Trophoblast cell (in vitro differentiated cells and primary cell): ENCODE measurements around the gene AK5.
A peak's percentile ranks its signal among the peaks of the same experiment; 100 is the strongest.

Experiments
- DNase-seq, 2 donors: peaks; one replicate each; pipeline ENCODE4 v3.0.0-alpha.2; 2016
- H2AFZ ChIP-seq: 2 replicates; pipeline ENCODE4 v1.6.1; 2013; ENCODE audit warnings: low read length, moderate library complexity, mild to moderate bottlenecking; ENCODE audit not compliant: insufficient read depth, poor library complexity
- H2AK5ac ChIP-seq: 2 replicates; pipeline ENCODE4 v1.6.1; 2013; ENCODE audit warnings: mild to moderate bottlenecking, low read length
- H2BK120ac ChIP-seq: 2 replicates; pipeline ENCODE4 v1.6.1; 2013; ENCODE audit warnings: low read length, mild to moderate bottlenecking, moderate library complexity; ENCODE audit not compliant: insufficient read depth, poor library complexity
- H2BK12ac ChIP-seq: 2 replicates; pipeline ENCODE4 v1.6.1; 2013; ENCODE audit warnings: mild to moderate bottlenecking, low read length, moderate library complexity
- H2BK5ac ChIP-seq: 2 replicates; pipeline ENCODE4 v1.6.1; 2013; ENCODE audit warnings: low read length, low read depth, moderate library complexity, mild to moderate bottlenecking; ENCODE audit not compliant: poor library complexity
- H3K14ac ChIP-seq: 2 replicates; pipeline ENCODE4 v1.6.1; 2013; ENCODE audit warnings: mild to moderate bottlenecking, low read length
- H3K18ac ChIP-seq: 2 replicates; pipeline ENCODE4 v1.6.1; 2013; ENCODE audit warnings: mild to moderate bottlenecking, low read length
- H3K23ac ChIP-seq: 2 replicates; pipeline ENCODE4 v1.6.1; 2013; ENCODE audit warnings: low read length
- H3K27ac ChIP-seq: 2 replicates; pipeline ENCODE4 v1.5.1; 2013; ENCODE audit warnings: low read depth, mild to moderate bottlenecking, inconsistent platforms, low read length, moderate library complexity
- H3K27me3 ChIP-seq: 2 replicates; pipeline ENCODE4 v1.6.1; 2013; ENCODE audit warnings: inconsistent platforms, mild to moderate bottlenecking, low read length, moderate library complexity; ENCODE audit not compliant: insufficient read depth
- H3K36me3 ChIP-seq, 2 experiments: 1 replicate in 1 of 2; 2 replicates in 1 of 2; pipeline ENCODE4 v1.6.1; 2013; ENCODE audit warnings: low read length in 2 of 2, mild to moderate bottlenecking in 2 of 2, moderate library complexity in 1 of 2; ENCODE audit not compliant: insufficient read depth in 2 of 2, control insufficient read depth in 1 of 2
- H3K4ac ChIP-seq: 2 replicates; pipeline ENCODE4 v1.6.1; 2013; ENCODE audit warnings: low read depth, mild to moderate bottlenecking, low read length, moderate library complexity
- H3K4me1 ChIP-seq, 2 experiments: 1 replicate in 1 of 2; 2 replicates in 1 of 2; pipeline ENCODE4 v1.6.1; 2013; ENCODE audit warnings: low read length in 2 of 2, mild to moderate bottlenecking in 2 of 2, moderate library complexity in 1 of 2; ENCODE audit not compliant: insufficient read depth in 2 of 2, control insufficient read depth in 1 of 2
- H3K4me2 ChIP-seq: 2 replicates; pipeline ENCODE4 v1.6.1; 2013; ENCODE audit warnings: inconsistent platforms, mild to moderate bottlenecking, low read length, moderate library complexity
- H3K4me3 ChIP-seq: 2 replicates; pipeline ENCODE4 v1.5.1; 2013; ENCODE audit warnings: mild to moderate bottlenecking, low read depth, low read length, inconsistent platforms
- H3K79me1 ChIP-seq: one replicate; pipeline ENCODE4 v1.6.1; 2013; ENCODE audit warnings: low read length
- H3K79me2 ChIP-seq: 2 replicates; pipeline ENCODE4 v1.6.1; 2013; ENCODE audit warnings: low read length, mild to moderate bottlenecking; ENCODE audit not compliant: control insufficient read depth, insufficient read depth, poor library complexity
- H3K9ac ChIP-seq: 2 replicates; pipeline ENCODE4 v1.6.1; 2013; ENCODE audit warnings: mild to moderate bottlenecking, low read length
- H3K9me3 ChIP-seq: 2 replicates; pipeline ENCODE4 v1.6.1; 2013; ENCODE audit warnings: low read depth, mild to moderate bottlenecking, control low read depth, inconsistent platforms, low read length; ENCODE audit not compliant: insufficient read depth
- H4K12ac ChIP-seq: 2 replicates; pipeline ENCODE4 v1.6.1; 2013; ENCODE audit warnings: low read depth, mild to moderate bottlenecking, low read length, moderate library complexity
- H4K8ac ChIP-seq: 2 replicates; pipeline ENCODE4 v1.6.1; 2013; ENCODE audit warnings: low read depth, mild to moderate bottlenecking, low read length, moderate library complexity
- H4K91ac ChIP-seq: one replicate; pipeline ENCODE4 v1.6.1; 2013; ENCODE audit warnings: low read depth, mild to moderate bottlenecking, low read length, moderate library complexity
- WGBS: extraction: QIAGEN DNeasy Blood & Tissue Kit; methylation state at CpG from one replicate; pipeline ENCODE4 v1.1.7; 2013; ENCODE audit warnings: missing lambda C conversion rate; ENCODE audit not compliant: insufficient read length, insufficient coverage; ENCODE audit errors: extremely low coverage; 5-methylcytosine and 5-hydroxymethylcytosine counted together

Gene AK5

GRCh38 chr1:77473690-77474089, 191.9 kb downstream of the AK5 start:
- Histone ChIP-seq H3K4me3 (no peak overlapping the region), H2BK5ac (no peak overlapping the region), H3K27me3 (no peaks in the 10 kb centered on the region), H3K4ac (no peak overlapping the region), H3K23ac (no peak overlapping the region), H2BK120ac (no peak overlapping the region), H3K36me3 (no peaks in the 10 kb centered on the region), H3K9ac (no peak overlapping the region), H3K9me3 (no peaks in the 10 kb centered on the region), H2BK12ac (no peak overlapping the region), H3K4me1 (no peaks in the 10 kb centered on the region), H3K27ac (no peak overlapping the region), H2AFZ (no peak overlapping the region), H4K12ac (no peak overlapping the region), H3K79me1 (no peaks in the 10 kb centered on the region), H3K4me2 (no peak overlapping the region), H2AK5ac (no peak overlapping the region), H3K79me2 (no peaks in the 10 kb centered on the region), H3K14ac (no peak overlapping the region), H4K8ac (no peak overlapping the region), H4K91ac (no peak overlapping the region), H3K18ac (no peak overlapping the region)
- DNase-seq, result no peak
- no CpG with 5 or more reads among the region's 3 CpGs for WGBS

GRCh38 chr1:77475641-77476040, 193.8 kb downstream of the AK5 start:
- Histone ChIP-seq H3K79me1 (no peaks in the 10 kb centered on the region), H3K4ac (no peak overlapping the region), H3K79me2 (no peaks in the 10 kb centered on the region), H4K8ac (no peak overlapping the region), H2BK5ac (no peak overlapping the region), H2AK5ac (no peak overlapping the region), H3K9me3 (no peaks in the 10 kb centered on the region), H3K27me3 (no peaks in the 10 kb centered on the region), H2AFZ (no peak overlapping the region), H3K18ac (no peak overlapping the region), H4K91ac (no peak overlapping the region), H2BK120ac (no peak overlapping the region), H3K14ac (no peak overlapping the region), H3K36me3 (no peaks in the 10 kb centered on the region), H3K4me1 (no peaks in the 10 kb centered on the region), H3K23ac (no peak overlapping the region), H3K27ac (no peak overlapping the region), H4K12ac (no peak overlapping the region), H3K9ac (no peak overlapping the region), H3K4me3 (no peak overlapping the region), H2BK12ac (no peak overlapping the region), H3K4me2 (no peak overlapping the region)
- WGBS, result no CpG with 5 or more reads among the region's 1 CpG
- no peak for DNase-seq

- no peaks in the 10 kb centered on the region for H3K79me1 ChIP-seq
- no peak overlapping the region for H4K8ac ChIP-seq
- no peak overlapping the region for H2AFZ ChIP-seq
- no peaks in the 10 kb centered on the region for H3K79me2 ChIP-seq
- H2AK5ac ChIP-seq, result no peak overlapping the region
- no peak overlapping the region for H3K9ac ChIP-seq
- H3K27ac ChIP-seq, result no peak overlapping the region
- H3K36me3 ChIP-seq, result no peaks in the 10 kb centered on the region
- H3K9me3 ChIP-seq, result no peaks in the 10 kb centered on the region
- WGBS, result no CpG with 5 or more reads among the region's 7 CpGs
- H3K4ac ChIP-seq, result no peak overlapping the region
- H3K23ac ChIP-seq, result no peak overlapping the region
- no peak overlapping the region for H4K12ac ChIP-seq
- no peak overlapping the region for H4K91ac ChIP-seq
- no peak overlapping the region for H2BK12ac ChIP-seq
- no peaks in the 10 kb centered on the region for H3K4me1 ChIP-seq
- peak in 1 of 2 donors; percentile 7 for DNase-seq
- no peak overlapping the region for H3K4me3 ChIP-seq
- no peaks in the 10 kb centered on the region for H3K27me3 ChIP-seq
- no peak overlapping the region for H2BK5ac ChIP-seq
- no peak overlapping the region for H3K4me2 ChIP-seq
- H3K18ac ChIP-seq, result no peak overlapping the region
- H3K14ac ChIP-seq, result no peak overlapping the region
- H2BK120ac ChIP-seq, result no peak overlapping the region
Measured at GRCh38 chr1:77476475-77476874, 194.7 kb downstream of the AK5 start.

GRCh38 chr1:77484334-77484733, 202.5 kb downstream of the AK5 start:
- H3K4me1 ChIP-seq, result no peaks in the 10 kb centered on the region
- H2BK12ac ChIP-seq, result no peak overlapping the region
- H2AFZ ChIP-seq, result no peak overlapping the region
- no peak overlapping the region for H2AK5ac ChIP-seq
- no peaks in the 10 kb centered on the region for H3K9me3 ChIP-seq
- H2BK5ac ChIP-seq, result no peak overlapping the region
- no peak overlapping the region for H4K91ac ChIP-seq
- no CpG with 5 or more reads among the region's 1 CpG for WGBS
- H3K18ac ChIP-seq, result no peak overlapping the region
- no peaks in the 10 kb centered on the region for H3K27me3 ChIP-seq
- no peak overlapping the region for H3K23ac ChIP-seq
- no peak overlapping the region for H3K4me3 ChIP-seq
- no peak overlapping the region for H3K9ac ChIP-seq
- H4K8ac ChIP-seq, result no peak overlapping the region
- H3K36me3 ChIP-seq, result no peaks in the 10 kb centered on the region
- no peaks in the 10 kb centered on the region for H3K79me1 ChIP-seq
- DNase-seq, result peak in 1 of 2 donors; percentile 18
- no peak overlapping the region for H3K4me2 ChIP-seq
- no peaks in the 10 kb centered on the region for H3K79me2 ChIP-seq
- H3K27ac ChIP-seq, result no peak overlapping the region
- H4K12ac ChIP-seq, result no peak overlapping the region
- no peak overlapping the region for H3K4ac ChIP-seq
- no peak overlapping the region for H3K14ac ChIP-seq
- H2BK120ac ChIP-seq, result no peak overlapping the region
